Upper lobe of left lung (tissue), 6 donors: Measurements from ENCODE around the gene EYA2. TPM values are rescaled to one million over a fixed set of nuclear protein-coding genes. Genes with fewer than 3 reads are reported as not detected.
"Not testable (repeated sequence)": the region's sequence is repeated elsewhere in the genome, so short reads cannot be mapped to it uniquely, and the experiment has no call there.

Experiments used
- ATAC-seq, 2 donors: fragments of 200-7000 bp; cut with Tn5 transposase; one replicate each; pipeline ENCODE4 v1.9.1; 2022; ENCODE audit warnings: mild to moderate bottlenecking in 2 of 2, moderate library complexity in 2 of 2; ENCODE audit not compliant: low FRiP score in 2 of 2
- DNase-seq, 2 donors: peaks; one replicate each; pipeline ENCODE4 v3.0.0-alpha.2; 2019 to 2020
- H3K27ac ChIP-seq, 4 donors: fragments of 200-600 bp; sonication (generic); one replicate each; pipeline ENCODE4 v1.5.1; 2016 to 2019
- H3K27me3 ChIP-seq, 4 donors: fragments of 200-600 bp; sonication (generic); one replicate each; pipeline ENCODE4 v1.5.1; 2017 to 2019
- H3K36me3 ChIP-seq, 4 donors: fragments of 200-600 bp; sonication (generic); one replicate each; pipeline ENCODE4 v1.5.1; 2016 to 2019
- H3K4me1 ChIP-seq, 4 donors: fragments of 200-600 bp; sonication (generic); one replicate each; pipeline ENCODE4 v1.5.1; 2018 to 2019
- H3K4me3 ChIP-seq, 4 donors: fragments of 200-600 bp; sonication (generic); one replicate each; pipeline ENCODE4 v1.5.1; 2017 to 2019; ENCODE audit warnings: mild to moderate bottlenecking in 2 of 4, moderate library complexity in 1 of 4
- H3K9me3 ChIP-seq, 4 donors: fragments of 200-600 bp; sonication (generic); one replicate each; pipeline ENCODE4 v1.5.1; 2018 to 2019
- EP300 ChIP-seq, 4 donors: sonication (generic); formaldehyde crosslinking; IDR thresholded peaks; one replicate each; pipeline ENCODE4 v1.5.1; 2017; ENCODE audit warnings: antibody characterized with exemption in 4 of 4, control low read depth in 2 of 4
- POLR2A ChIP-seq, 4 donors: fragments of 450-650 bp; IDR thresholded peaks; one replicate each; pipeline ENCODE4 v1.5.1; 2016 to 2017; ENCODE audit warnings: antibody characterized with exemption in 4 of 4, mild to moderate bottlenecking in 2 of 4
- POLR2AphosphoS5 ChIP-seq, 2 donors: sonication (generic); formaldehyde crosslinking; IDR thresholded peaks; one replicate each; pipeline ENCODE4 v1.5.1; 2017; ENCODE audit warnings: antibody characterized with exemption in 2 of 2
- WGBS, 2 donors: methylation state at CpG; one replicate each; pipeline ENCODE4 v1.1.5; 2017 to 2018; 5-methylcytosine and 5-hydroxymethylcytosine counted together
- total RNA-seq, 6 donors: library from RNA; depleted of rRNA in 4 of 6; stranded (reverse); fragments of >200 nt in 4 of 6; gene quantifications; one replicate each; pipeline versions ENCODE4 v1.1.0 to v1.2.1, GENCODE V29; 2016 to 2021
- TF ChIP-seq, protein P1 (sequence below), 6 experiments: fragments of 450-650 bp in 4 of 6; fragments of 200-600 bp in 2 of 6; sonication (generic) in 2 of 6; IDR thresholded peaks; one replicate each; pipeline ENCODE4 v1.5.1; 2016 to 2019; ENCODE audit warnings: antibody characterized with exemption in 6 of 6
- donor health status: DM: no; HTN: no; CAD: no; lungs with moderate emphysema.
- donor health status: DM: no; HTN: yes; CAD: no; lungs with severe emphysema.

Gene EYA2
- total RNA-seq, 6 donors from 2014 or later = 0.66 to 9.4 (median 3.0) TPM

DNA sequence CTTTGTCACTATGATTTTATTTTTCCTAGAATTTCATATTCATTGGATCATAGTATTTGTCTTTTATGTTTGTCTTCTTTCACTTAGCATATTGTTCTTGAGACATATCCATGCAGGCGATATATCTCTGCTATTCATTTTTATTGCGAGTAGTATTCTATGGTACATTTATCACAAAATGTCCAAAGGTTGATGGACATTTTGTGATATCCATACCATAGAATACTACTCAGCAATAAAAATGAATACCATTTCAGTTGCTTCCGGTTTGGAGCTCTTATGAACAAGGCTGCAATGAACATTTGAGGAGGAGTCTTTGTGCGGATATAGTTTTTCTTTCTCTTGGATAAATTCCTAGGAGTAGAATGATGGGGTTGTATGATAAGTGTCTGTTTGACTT is 28.8 kb upstream of the EYA2 start:
- no peak for ATAC-seq

GRCh38 chr20:46870041-46870440 is 24.6 kb upstream of the EYA2 start:
- Histone ChIP-seq H3K27me3 (no peaks in the 10 kb centered on the region), H3K4me3 (no peak overlapping the region), H3K4me1 (no peaks in the 10 kb centered on the region), H3K27ac (no peak overlapping the region), H3K36me3 (no peaks in the 10 kb centered on the region), H3K9me3 (peaks cover 0 to 3% (median 1%) of the 10 kb centered on the region in 4 donors)
- no peak for TF ChIP-seq POLR2A (IDR thresholded peaks at IDR 0.05)
- TF ChIP-seq EP300 (IDR thresholded peaks at IDR 0.05) = no peak
- TF ChIP-seq, protein P1, sequence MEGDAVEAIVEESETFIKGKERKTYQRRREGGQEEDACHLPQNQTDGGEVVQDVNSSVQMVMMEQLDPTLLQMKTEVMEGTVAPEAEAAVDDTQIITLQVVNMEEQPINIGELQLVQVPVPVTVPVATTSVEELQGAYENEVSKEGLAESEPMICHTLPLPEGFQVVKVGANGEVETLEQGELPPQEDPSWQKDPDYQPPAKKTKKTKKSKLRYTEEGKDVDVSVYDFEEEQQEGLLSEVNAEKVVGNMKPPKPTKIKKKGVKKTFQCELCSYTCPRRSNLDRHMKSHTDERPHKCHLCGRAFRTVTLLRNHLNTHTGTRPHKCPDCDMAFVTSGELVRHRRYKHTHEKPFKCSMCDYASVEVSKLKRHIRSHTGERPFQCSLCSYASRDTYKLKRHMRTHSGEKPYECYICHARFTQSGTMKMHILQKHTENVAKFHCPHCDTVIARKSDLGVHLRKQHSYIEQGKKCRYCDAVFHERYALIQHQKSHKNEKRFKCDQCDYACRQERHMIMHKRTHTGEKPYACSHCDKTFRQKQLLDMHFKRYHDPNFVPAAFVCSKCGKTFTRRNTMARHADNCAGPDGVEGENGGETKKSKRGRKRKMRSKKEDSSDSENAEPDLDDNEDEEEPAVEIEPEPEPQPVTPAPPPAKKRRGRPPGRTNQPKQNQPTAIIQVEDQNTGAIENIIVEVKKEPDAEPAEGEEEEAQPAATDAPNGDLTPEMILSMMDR (IDR thresholded peaks at IDR 0.05) = no peak
- no peak for TF ChIP-seq POLR2AphosphoS5 (IDR thresholded peaks at IDR 0.05)
- ATAC-seq (no peak), DNase-seq (no peak)
- WGBS, 2 donors = 80 to 83% methylated on average over 1 of the region's 1 CpG

More for the DNA sequence above, 28.8 kb upstream of the EYA2 start:
- Histone ChIP-seq H3K4me1 (no peaks in the 10 kb centered on the region), H3K27ac (no peak overlapping the region), H3K4me3 (no peak overlapping the region), H3K27me3 (no peaks in the 10 kb centered on the region), H3K36me3 (no peaks in the 10 kb centered on the region), H3K9me3 (peaks cover 0 to 3% (median 1%) of the 10 kb centered on the region in 4 donors)
- no peak for DNase-seq
- no peak for TF ChIP-seq POLR2AphosphoS5 (IDR thresholded peaks at IDR 0.05)
- WGBS, 2 donors = 78 to 95% methylated on average over 4 of the region's 4 CpGs

- 56 to 58% methylated on average over 13 of the region's 13 CpGs for WGBS, 2 donors
These were observed 22.1 kb upstream of the EYA2 start for GRCh38 chr20:46872328-46873211.

DNA sequence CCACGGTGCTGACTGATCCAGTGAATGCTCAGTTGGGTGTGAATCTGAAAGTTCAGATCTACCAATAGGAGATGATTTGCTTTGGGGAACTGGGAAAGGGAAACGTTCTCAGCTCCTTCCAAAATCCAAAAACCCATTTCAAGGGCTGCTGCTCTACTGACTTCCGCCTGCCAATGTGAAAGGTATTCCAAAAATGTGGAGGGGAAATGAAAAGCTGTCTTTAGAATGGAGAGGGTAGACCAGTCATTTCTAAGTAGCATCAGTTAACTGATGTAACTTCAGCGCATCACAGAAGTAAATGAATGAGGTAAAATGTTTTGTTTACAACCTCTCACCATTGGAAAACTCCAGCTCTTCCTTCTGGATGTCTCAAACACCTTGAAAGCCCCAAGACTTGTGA is 19.6 kb upstream of the EYA2 start:
- Histone ChIP-seq H3K27me3 (no peaks in the 10 kb centered on the region), H3K36me3 (no peaks in the 10 kb centered on the region), H3K4me3 (no peak overlapping the region), H3K27ac (no peak overlapping the region), H3K9me3 (no peaks in the 10 kb centered on the region), H3K4me1 (no peaks in the 10 kb centered on the region)
- no peak for TF ChIP-seq POLR2AphosphoS5 (IDR thresholded peaks at IDR 0.05)
- no peak for TF ChIP-seq EP300 (IDR thresholded peaks at IDR 0.05)
- TF ChIP-seq, protein P1 (IDR thresholded peaks at IDR 0.05) = no peak
- TF ChIP-seq POLR2A (IDR thresholded peaks at IDR 0.05) = no peak
- ATAC-seq = no peak
- WGBS, 2 donors = 42 to 71% methylated on average over 4 of the region's 4 CpGs
- no peak for DNase-seq

More at GRCh38 chr20:46872328-46873211, 22.1 kb upstream of the EYA2 start:
- Histone ChIP-seq H3K9me3 (peaks cover 0 to 3% (median 1%) of the 10 kb centered on the region in 4 donors), H3K4me1 (no peaks in the 10 kb centered on the region), H3K4me3 (peak overlapping the region in 2 of 4 donors; percentile 22 to 24), H3K27ac (no peak overlapping the region), H3K27me3 (no peaks in the 10 kb centered on the region), H3K36me3 (no peaks in the 10 kb centered on the region)
- TF ChIP-seq POLR2A (IDR thresholded peaks at IDR 0.05) (no peak), EP300 (IDR thresholded peaks at IDR 0.05) (no peak), POLR2AphosphoS5 (IDR thresholded peaks at IDR 0.05) (no peak)
- TF ChIP-seq, protein P1 (IDR thresholded peaks at IDR 0.05) = no peak
- ATAC-seq (peak in 1 of 2 donors; percentile 44), DNase-seq (no peak)

DNA sequence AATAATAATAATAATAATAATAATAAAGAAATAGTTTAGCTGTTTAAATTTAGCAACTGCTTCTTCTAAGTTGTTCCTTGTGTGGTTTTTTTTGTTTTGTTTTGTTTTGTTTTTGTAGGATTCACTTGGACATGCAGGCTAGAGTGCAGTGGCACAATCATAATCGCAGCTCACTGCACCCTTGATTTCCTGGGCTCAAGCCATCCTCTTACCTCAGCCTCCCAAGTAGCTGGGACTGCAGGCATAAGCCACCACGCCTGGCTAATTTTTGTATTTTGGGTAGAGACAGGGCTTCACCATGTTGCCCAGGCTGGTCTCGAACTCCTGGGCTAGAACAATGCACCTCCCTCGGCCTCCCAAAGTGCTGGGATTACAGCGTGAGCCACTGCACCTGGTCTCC is 15.3 kb upstream of the EYA2 start:
- H3K36me3 ChIP-seq = no peaks in the 10 kb centered on the region
- 80 to 91% methylated on average over 5 of the region's 5 CpGs for WGBS, 2 donors
- no peaks in the 10 kb centered on the region for H3K9me3 ChIP-seq
- DNase-seq (no peak), ATAC-seq (no peak)
- H3K4me1 ChIP-seq = no peaks in the 10 kb centered on the region
- no peak overlapping the region for H3K27ac ChIP-seq
- no peak overlapping the region for H3K4me3 ChIP-seq
- TF ChIP-seq, protein P1 (IDR thresholded peaks at IDR 0.05) = no peak
- H3K27me3 ChIP-seq = no peaks in the 10 kb centered on the region

DNA sequence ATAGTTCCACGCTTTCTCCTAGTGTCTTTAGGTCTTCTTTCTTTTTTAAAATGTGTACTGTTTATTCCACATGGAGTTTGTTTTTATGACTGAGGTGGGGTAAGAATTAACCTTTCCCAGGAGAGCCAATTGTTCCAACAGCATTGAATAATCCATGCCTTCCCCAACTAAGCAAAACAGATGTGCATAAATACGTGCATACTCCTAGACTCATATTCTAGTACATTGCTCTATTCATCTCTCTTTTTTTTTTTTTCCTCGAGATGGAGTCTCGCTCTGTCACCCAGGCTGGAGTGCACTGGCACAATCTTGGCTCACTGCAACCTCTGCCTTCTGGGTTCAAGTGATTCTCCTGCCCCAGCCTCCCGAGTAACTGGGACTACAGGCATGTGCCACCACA is 14.7 kb upstream of the EYA2 start:
- H3K9me3 ChIP-seq, H3K4me1 ChIP-seq, H3K27ac ChIP-seq, DNase-seq, ATAC-seq, H3K4me3 ChIP-seq, H3K36me3 ChIP-seq, H3K27me3 ChIP-seq: not testable (repeated sequence)
- WGBS, 2 donors = 90% methylated on average over 5 of the region's 5 CpGs
